Stimulated activated CD8-positive, alpha-beta memory T cell treated with anti-CD3 and anti-CD28 coated beads, Interleukin-2, amount 100 ng/mL, for 48 hours (primary cell): ENCODE measurements around the gene ARSB.
A peak's percentile ranks its signal among the peaks of the same experiment; 100 is the strongest.
"Not testable (repeated sequence)": the region's sequence is repeated elsewhere in the genome, so short reads cannot be mapped to it uniquely, and the experiment has no call there.

Experiments used
- DNase-seq, 2 donors: peaks; one replicate each; pipeline ENCODE4 v3.0.0-alpha.2; 2020; ENCODE audit warnings: low read depth in 2 of 2

The ARSB gene

DNA sequence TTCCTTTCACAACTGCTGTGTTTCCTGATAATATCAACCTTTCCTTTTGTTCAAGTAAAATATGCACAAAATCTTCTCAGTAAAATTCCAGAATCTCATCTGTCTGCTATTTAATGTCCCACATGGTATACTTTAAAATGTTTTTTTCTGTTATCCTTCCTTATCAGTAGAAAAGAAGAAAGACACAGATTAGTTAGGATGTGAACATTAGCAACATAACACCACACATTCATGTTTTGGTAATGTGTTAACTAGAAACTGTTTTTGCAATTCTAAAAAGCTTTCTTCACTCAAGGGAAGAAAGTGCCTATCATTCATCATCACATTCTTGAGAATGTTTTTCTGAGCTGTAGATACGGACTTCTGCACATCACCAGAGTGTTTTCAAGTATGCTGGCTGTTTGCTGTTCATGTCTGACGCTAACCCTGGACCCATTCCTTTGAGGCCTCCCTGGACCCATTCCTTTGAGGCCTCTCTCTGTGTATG lies 10.5 kb upstream of the ARSB start:
- DNase-seq, result no peak

DNA sequence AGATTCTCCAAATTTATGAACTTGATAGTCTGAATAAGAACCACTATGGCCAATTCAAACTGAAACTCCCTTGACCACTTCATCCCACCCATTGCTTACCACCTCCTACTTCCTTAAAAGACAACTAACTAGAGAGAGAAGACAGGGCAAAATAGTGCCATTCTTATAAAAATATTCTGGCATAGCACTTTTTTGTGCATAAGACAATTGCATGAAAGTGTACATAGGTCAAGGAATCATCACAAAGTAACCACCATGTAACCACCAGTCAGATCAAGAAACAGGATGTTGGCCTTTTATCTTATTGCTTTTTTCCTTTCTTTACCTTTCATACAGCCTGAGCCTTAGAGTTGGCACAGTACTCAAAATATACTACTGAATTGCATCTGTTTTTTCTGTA lies 8.1 kb upstream of the ARSB start:
- no peak for DNase-seq

DNA sequence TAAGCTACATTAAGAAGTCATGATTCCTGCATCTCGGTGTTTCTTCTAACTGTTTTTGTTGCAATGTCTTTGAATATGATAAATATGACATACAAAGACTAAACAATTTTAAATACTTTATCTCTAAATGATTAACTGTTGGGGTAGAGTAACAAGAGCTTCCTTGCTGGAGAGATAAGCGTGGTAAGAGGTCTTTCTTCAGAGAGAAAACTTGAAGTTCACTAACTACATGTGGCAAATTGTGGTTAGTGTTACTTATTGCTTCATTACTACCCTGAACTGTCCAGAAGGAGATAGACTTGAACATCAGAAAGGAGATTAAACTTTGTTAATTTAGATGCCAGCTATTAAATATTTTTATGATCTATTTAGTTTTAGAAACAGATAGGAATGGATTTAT lies 7.0 kb upstream of the ARSB start:
- DNase-seq, result no peak

- DNase-seq, result no peak
Measured at GRCh38 chr5:78989080-78989479, 4.0 kb upstream of the ARSB start.

DNA sequence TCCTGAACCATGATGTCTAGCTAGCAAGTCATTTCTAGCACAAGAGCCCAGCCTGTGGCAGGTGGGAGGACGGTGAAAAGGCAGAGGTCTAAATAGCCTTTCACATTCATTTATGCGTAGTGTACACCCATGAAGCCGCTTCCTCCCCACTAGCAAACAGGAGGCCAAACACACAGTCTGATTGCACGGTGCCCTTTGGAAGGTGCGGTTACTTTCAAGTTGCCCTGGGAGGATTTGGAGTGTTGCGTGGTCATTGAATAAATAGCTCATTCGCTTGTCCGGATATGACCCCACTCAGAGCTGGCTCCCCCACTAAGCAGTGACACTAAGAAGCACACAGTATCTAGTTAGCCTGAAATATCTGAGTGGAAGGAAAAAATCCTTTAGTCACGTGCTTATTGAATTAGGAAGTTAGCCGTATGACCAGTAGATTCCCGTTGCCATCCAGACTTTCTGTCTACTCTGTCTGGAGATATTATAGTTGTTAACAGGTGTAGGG lies 664 bp upstream of the ARSB start:
- DNase-seq, result peak; percentile 42 to 48

DNA sequence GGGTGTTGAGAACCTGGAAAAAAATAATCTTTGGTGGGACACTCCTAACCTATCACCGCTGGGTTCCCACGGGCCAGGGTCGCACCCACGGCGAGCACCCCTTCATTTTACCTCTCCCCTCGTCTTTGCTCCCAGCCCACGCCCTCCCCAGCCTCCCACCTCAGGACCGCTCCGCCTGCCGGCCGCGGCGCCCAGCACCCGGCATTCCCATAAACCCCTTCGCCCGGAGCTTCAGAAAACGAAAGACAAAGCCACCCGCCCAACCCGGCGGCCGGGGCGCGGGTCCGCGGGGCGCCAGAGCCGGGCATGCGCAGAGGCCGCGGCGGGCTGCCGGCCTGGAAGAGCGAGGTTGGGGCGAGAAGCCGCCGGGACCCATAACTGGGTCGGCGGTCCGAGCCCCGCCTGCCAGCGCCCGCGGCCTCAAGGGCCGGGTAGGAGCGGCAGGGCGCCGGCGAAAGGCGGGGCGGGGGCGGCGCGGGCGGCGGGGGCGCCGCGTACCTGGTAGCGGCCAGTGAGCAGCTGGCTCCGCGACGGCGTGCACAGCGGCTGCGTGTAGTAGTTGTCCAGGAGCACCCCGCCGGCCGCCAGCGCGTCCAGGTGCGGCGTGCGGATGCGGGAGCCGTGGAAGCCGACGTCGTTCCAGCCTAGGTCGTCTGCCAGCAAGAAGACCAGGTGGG lies 533 bp downstream of the ARSB start:
- DNase-seq, result peak; percentile 69 to 70

- no peak for DNase-seq
Measured at GRCh38 chr5:78983601-78984438, 1.3 kb downstream of the ARSB start.

- DNase-seq, result not testable (repeated sequence)
Measured at GRCh38 chr5:78983194-78983593, 1.9 kb downstream of the ARSB start.

- DNase-seq, result no peak
Measured at GRCh38 chr5:78979909-78980308, 5.2 kb downstream of the ARSB start.

DNA sequence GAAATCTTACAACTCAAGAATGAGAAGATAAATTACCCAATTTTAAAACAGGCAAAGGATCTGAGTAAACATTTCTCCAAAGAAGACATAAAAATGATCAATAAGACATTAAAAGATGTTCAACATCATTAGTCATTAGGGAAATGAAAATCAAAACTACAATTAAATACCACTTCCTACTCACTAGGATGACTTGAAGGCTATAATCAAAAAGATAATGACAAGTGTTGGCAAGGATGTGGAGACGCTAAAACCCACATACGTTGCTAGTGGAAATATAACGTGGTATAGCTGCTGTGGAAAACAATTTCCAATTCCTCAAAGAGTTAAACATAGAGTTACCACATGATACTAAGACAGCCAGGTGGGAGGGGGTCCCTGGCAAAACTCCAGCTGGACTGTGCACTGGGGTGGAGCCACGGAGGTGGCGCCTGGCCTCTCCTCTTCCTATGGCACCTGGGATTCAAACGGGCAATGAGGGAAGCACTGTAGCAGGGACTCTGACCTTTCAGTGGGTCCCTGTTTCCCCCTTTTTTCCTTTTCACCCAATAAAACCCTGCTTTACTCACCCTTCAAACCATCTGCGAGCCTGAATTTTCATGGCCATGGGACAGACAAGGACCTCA lies 5.9 kb downstream of the ARSB start:
- no peak for DNase-seq

DNA sequence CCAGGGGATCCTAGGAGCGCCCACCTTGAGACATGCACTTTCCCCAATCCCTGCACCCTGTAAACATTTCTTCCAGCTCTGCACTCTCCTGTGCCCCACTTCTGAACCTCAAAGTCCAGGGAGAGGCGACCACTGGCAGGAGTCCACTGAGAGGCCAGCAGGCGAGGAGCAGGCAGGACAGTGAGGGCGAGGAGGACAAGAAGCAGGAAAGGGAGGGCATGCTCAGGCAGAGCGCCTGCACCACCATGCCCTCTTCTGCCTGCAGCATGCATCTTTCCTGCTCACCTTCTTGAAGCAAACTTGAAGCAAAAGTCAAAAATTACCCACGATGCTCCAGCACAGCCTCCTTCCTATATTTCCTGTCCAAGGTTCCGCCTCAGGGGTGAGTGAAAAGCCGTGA lies 10.1 kb downstream of the ARSB start:
- DNase-seq, result no peak

GRCh38 chr5:78974601-78975000 lies 10.5 kb downstream of the ARSB start:
- DNase-seq, result no peak

GRCh38 chr5:78974011-78974410 lies 11.1 kb downstream of the ARSB start:
- DNase-seq, result no peak

DNA sequence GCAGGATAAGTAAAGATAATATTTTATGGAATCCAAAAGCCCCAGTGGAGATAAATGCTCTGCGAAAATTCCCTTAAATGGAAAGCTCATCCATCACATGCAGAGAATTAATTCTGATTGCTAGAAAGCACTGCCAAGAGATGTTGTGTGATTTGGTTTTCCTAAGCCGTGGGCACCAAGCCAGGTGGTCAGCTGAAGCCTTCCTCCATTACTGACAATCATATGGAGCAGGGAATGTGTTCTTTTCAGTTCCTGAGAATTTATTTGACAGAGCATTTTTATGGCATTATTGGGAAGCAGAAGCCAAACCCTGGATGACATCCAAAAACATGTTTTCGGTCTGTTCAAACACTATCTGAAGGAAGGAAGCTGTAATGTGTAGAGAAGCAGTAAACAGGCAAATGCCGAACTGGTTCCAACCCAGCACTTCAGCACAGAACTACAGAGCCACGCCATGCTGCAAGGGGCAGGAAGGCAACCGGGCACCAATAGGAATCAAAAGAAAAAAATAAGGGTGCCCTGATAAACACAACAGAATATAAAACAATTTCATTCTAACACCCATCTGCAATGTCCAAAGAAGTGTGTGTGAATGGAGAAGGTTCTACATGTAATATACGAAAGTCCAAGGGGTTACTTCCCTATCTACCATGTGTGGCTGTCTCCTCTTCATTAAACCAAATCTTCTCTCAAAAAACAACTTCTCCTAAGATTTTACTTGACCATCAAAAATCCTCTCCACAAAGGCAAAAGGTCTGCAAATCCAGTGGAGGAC lies 12.3 kb downstream of the ARSB start:
- DNase-seq, result no peak

GRCh38 chr5:78971998-78972397 lies 13.1 kb downstream of the ARSB start:
- DNase-seq, result no peak

GRCh38 chr5:78968781-78969180 lies 16.3 kb downstream of the ARSB start:
- DNase-seq, result no peak

GRCh38 chr5:78964889-78965288 lies 20.2 kb downstream of the ARSB start:
- DNase-seq, result no peak

GRCh38 chr5:78961743-78962142 lies 23.4 kb downstream of the ARSB start:
- DNase-seq, result no peak

- no peak for DNase-seq
Measured at GRCh38 chr5:78959767-78960166, 25.3 kb downstream of the ARSB start.

- DNase-seq, result no peak
Measured at GRCh38 chr5:78958672-78959445, 26.3 kb downstream of the ARSB start.

- no peak for DNase-seq
Measured at GRCh38 chr5:78956901-78957300, 28.2 kb downstream of the ARSB start.
